ENCODE measurements around the gene COTL1.
"Not testable (repeated sequence)": the region's sequence is repeated elsewhere in the genome, so short reads cannot be mapped to it uniquely, and the experiment has no call there.

COTL1 gene

GRCh38 chr16:84527532-84528269 is 90.2 kb downstream of the COTL1 start:
- Histone ChIP-seq H2AFZ (ENCODE audit: low read length) (no peak overlapping the region), H3K9ac (ENCODE audit: low read depth, low read length, poor library complexity, severe bottlenecking) (no peak overlapping the region), H4K20me1 (ENCODE audit: insufficient read depth, low read length, poor library complexity, severe bottlenecking) (no peaks in the 10 kb centered on the region), H3K36me3 (ENCODE audit: insufficient read depth, low read length) (no peaks in the 10 kb centered on the region), H3F3A (ENCODE audit: low read depth) (no peaks in the 10 kb centered on the region), H3K27me3 (ENCODE audit: insufficient read depth, low read length, poor library complexity, severe bottlenecking) (no peaks in the 10 kb centered on the region), H3K9me2 (replicated peaks; ENCODE audit: low read depth, low read length) (no peaks in the 10 kb centered on the region), H3K4me3 (ENCODE audit: low read length, poor library complexity, severe bottlenecking) (no peak overlapping the region), H3K79me2 (ENCODE audit: insufficient read depth, low read length) (no peaks in the 10 kb centered on the region), H3K4me2 (ENCODE audit: low read depth, low read length, poor library complexity, severe bottlenecking) (no peak overlapping the region), H3K9me3 (ENCODE audit: insufficient read depth, low read depth, low read length) (no peaks in the 10 kb centered on the region), H3K4me1 (ENCODE audit: insufficient read depth, low read length, poor library complexity, severe bottlenecking) (peaks cover 26% of the 10 kb centered on the region)
- TF ChIP-seq CTCF (conservative IDR thresholded peaks at IDR 0.05; ENCODE audit: low read length): no peak
- no peak for TF ChIP-seq EZH2phosphoT487 (IDR thresholded peaks at IDR 0.05; ENCODE audit: borderline replicate concordance)

GRCh38 chr16:84526794-84527531 is 90.9 kb downstream of the COTL1 start:
- H3K79me2 ChIP-seq (ENCODE audit: insufficient read depth, low read length): no peaks in the 10 kb centered on the region
- no peak overlapping the region for H3K4me2 ChIP-seq (ENCODE audit: low read depth, low read length, poor library complexity, severe bottlenecking)
- no peaks in the 10 kb centered on the region for H3K36me3 ChIP-seq (ENCODE audit: insufficient read depth, low read length)
- H3K4me1 ChIP-seq (ENCODE audit: insufficient read depth, low read length, poor library complexity, severe bottlenecking): peaks cover 19% of the 10 kb centered on the region
- no peak overlapping the region for H2AFZ ChIP-seq (ENCODE audit: low read length)
- H3K27me3 ChIP-seq (ENCODE audit: insufficient read depth, low read length, poor library complexity, severe bottlenecking): no peaks in the 10 kb centered on the region
- TF ChIP-seq EZH2phosphoT487 (IDR thresholded peaks at IDR 0.05; ENCODE audit: borderline replicate concordance) (no peak), CTCF (conservative IDR thresholded peaks at IDR 0.05; ENCODE audit: low read length) (no peak)
- no peak overlapping the region for H3K9ac ChIP-seq (ENCODE audit: low read depth, low read length, poor library complexity, severe bottlenecking)
- H3K4me3 ChIP-seq (ENCODE audit: low read length, poor library complexity, severe bottlenecking): no peak overlapping the region
- H3F3A ChIP-seq (ENCODE audit: low read depth): no peaks in the 10 kb centered on the region
- H4K20me1 ChIP-seq (ENCODE audit: insufficient read depth, low read length, poor library complexity, severe bottlenecking): no peaks in the 10 kb centered on the region
- no peaks in the 10 kb centered on the region for H3K9me2 ChIP-seq (replicated peaks; ENCODE audit: low read depth, low read length)
- no peaks in the 10 kb centered on the region for H3K9me3 ChIP-seq (ENCODE audit: insufficient read depth, low read depth, low read length)

GRCh38 chr16:84524941-84525581 is 92.8 kb downstream of the COTL1 start:
- H3K27me3 ChIP-seq (ENCODE audit: insufficient read depth, low read length, poor library complexity, severe bottlenecking); H3K36me3 ChIP-seq (ENCODE audit: insufficient read depth, low read length); H3K79me2 ChIP-seq (ENCODE audit: insufficient read depth, low read length); H3K9ac ChIP-seq (ENCODE audit: low read depth, low read length, poor library complexity, severe bottlenecking); H3K9me3 ChIP-seq (ENCODE audit: insufficient read depth, low read depth, low read length); H3F3A ChIP-seq (ENCODE audit: low read depth); H3K4me3 ChIP-seq (ENCODE audit: low read length, poor library complexity, severe bottlenecking); H3K9me2 ChIP-seq (replicated peaks; ENCODE audit: low read depth, low read length); H4K20me1 ChIP-seq (ENCODE audit: insufficient read depth, low read length, poor library complexity, severe bottlenecking); H3K4me2 ChIP-seq (ENCODE audit: low read depth, low read length, poor library complexity, severe bottlenecking); H2AFZ ChIP-seq (ENCODE audit: low read length); H3K4me1 ChIP-seq (ENCODE audit: insufficient read depth, low read length, poor library complexity, severe bottlenecking): not testable (repeated sequence)

All from Loucy (cell line).